Kidney (tissue), 14 donors: ENCODE data around the gene ZNF423. TPM values are rescaled to one million over a fixed set of nuclear protein-coding genes. Genes with fewer than 3 reads are reported as not detected.

Source experiments
- DNase-seq, 5 donors: peaks; one replicate each; pipeline ENCODE4 v3.0.0-alpha.2; 2013 to 2020
- FAIRE-seq: peaks from 2 replicates; lab custom pipeline; 2012; peaks lifted over from hg19 to GRCh38; lab: Jason Lieb, UNC
- H3K27ac ChIP-seq, 2 donors: one replicate each; pipeline ENCODE4 v1.7.0; 2013; ENCODE audit warnings: low read depth in 2 of 2, low read length in 2 of 2, inconsistent platforms in 1 of 2
- H3K27me3 ChIP-seq: one replicate; pipeline ENCODE4 v1.7.1; 2013; ENCODE audit warnings: low read length, inconsistent platforms; ENCODE audit not compliant: control insufficient read depth, insufficient read depth
- H3K36me3 ChIP-seq, 3 donors: one replicate each; pipeline versions ENCODE4 v1.7.0 to v1.7.1; 2013; ENCODE audit warnings: low read length in 3 of 3, control low read depth in 1 of 3, inconsistent platforms in 1 of 3; ENCODE audit not compliant: insufficient read depth in 3 of 3, control insufficient read depth in 2 of 3
- H3K4me1 ChIP-seq, 3 donors: one replicate each; pipeline versions ENCODE4 v1.7.0 to v1.7.1; 2013; ENCODE audit warnings: low read length in 3 of 3, inconsistent platforms in 1 of 3, low read depth in 1 of 3; ENCODE audit not compliant: control insufficient read depth in 2 of 3, insufficient read depth in 2 of 3
- H3K4me3 ChIP-seq, 3 donors: one replicate each; pipeline versions ENCODE4 v1.7.0 to v1.8.1; 2013; ENCODE audit warnings: low read length in 3 of 3, control low read depth in 1 of 3, inconsistent platforms in 1 of 3
- H3K9ac ChIP-seq, 3 donors: one replicate each; pipeline versions ENCODE4 v1.7.0 to v1.7.1; 2013; ENCODE audit warnings: low read length in 3 of 3, control low read depth in 1 of 3, inconsistent platforms in 1 of 3
- H3K9me3 ChIP-seq, 3 donors: one replicate each; pipeline versions ENCODE4 v1.7.0 to v1.7.1; 2013; ENCODE audit warnings: low read length in 3 of 3, control low read depth in 1 of 3, inconsistent platforms in 1 of 3; ENCODE audit not compliant: control insufficient read depth in 2 of 3, insufficient read depth in 1 of 3
- CTCF ChIP-seq: IDR thresholded peaks from 3 replicates; pipeline ENCODE4 v1.5.1; 2012; ENCODE audit warnings: mild to moderate bottlenecking, moderate library complexity, borderline replicate concordance; ENCODE audit not compliant: insufficient read depth; ENCODE audit errors: extremely low read depth
- intact Hi-C: fragments of 100-400 bp; cut with DNase I; formaldehyde crosslinking; loops from one replicate; pipeline ENCODE4 v1.11.1; 2022
- polyA plus RNA-seq: library from polyadenylated mRNA; stranded (reverse); fragments of 350-450 nt; fragmentation: Illumina TruSeq; extraction: RNeasy Lipid Tissue Mini Kit (QIAGEN cat#74804); gene quantifications from one replicate; pipeline ENCODE4 v1.2.3, GENCODE V29; 2014; ENCODE audit warnings: low read depth, low replicate concordance; ENCODE audit not compliant: insufficient read depth
- total RNA-seq: library from RNA; stranded (reverse); fragmentation: NEBNext Ultra II Directional; extraction: Animal tissue kit (Norgen Biotek cat#: 25700); gene quantifications from one replicate; pipeline ENCODE4 v1.2.1, GENCODE V29; 2021
- donor health status: control.
- donor health status: control.
- donor health status: control.
- donor health status: control.
- donor health status: control.
- donor health status: DM: yes; HTN: yes; CAD: no.
- donor health status: Normal renal cell carcinoma (clear cell type).

Gene ZNF423
- total and polyA plus RNA-seq, 2 donors from 2014 or later: 2.0 to 8.4 TPM

GRCh38 chr16:49654425-49654824, 201.5 kb downstream of the ZNF423 start:
- H3K9me3 ChIP-seq: no peaks in the 10 kb centered on the region
- H3K4me1 ChIP-seq: peaks cover 0 to 3% (median 0%) of the 10 kb centered on the region in 3 donors
- no peak for FAIRE-seq
- no peaks in the 10 kb centered on the region for H3K27me3 ChIP-seq
- no peak for DNase-seq
- H3K27ac ChIP-seq: no peak overlapping the region
- no peaks in the 10 kb centered on the region for H3K36me3 ChIP-seq
- intact Hi-C loops: no loop called here
- TF ChIP-seq CTCF: no peak
- no peak overlapping the region for H3K4me3 ChIP-seq
- no peak overlapping the region for H3K9ac ChIP-seq

- no peak for TF ChIP-seq CTCF
- H3K36me3 ChIP-seq: no peaks in the 10 kb centered on the region
- FAIRE-seq (no peak), DNase-seq (peak in 1 of 5 donors; percentile 8)
- H3K9ac ChIP-seq: no peak overlapping the region
- peaks cover 0 to 7% (median 3%) of the 10 kb centered on the region in 3 donors for H3K9me3 ChIP-seq
- no peaks in the 10 kb centered on the region for H3K27me3 ChIP-seq
- intact Hi-C loops: no loop called here
- no peak overlapping the region for H3K27ac ChIP-seq
- H3K4me3 ChIP-seq: no peak overlapping the region
- H3K4me1 ChIP-seq: peaks cover 0 to 3% (median 0%) of the 10 kb centered on the region in 3 donors
These were observed 202.3 kb downstream of the ZNF423 start for GRCh38 chr16:49653577-49653976.

GRCh38 chr16:49653173-49653570, 202.7 kb downstream of the ZNF423 start:
- no peak for DNase-seq

More at GRCh38 chr16:49653173-49653570, 202.7 kb downstream of the ZNF423 start:
- FAIRE-seq: no peak
- no peaks in the 10 kb centered on the region for H3K36me3 ChIP-seq
- peaks cover 0 to 3% (median 0%) of the 10 kb centered on the region in 3 donors for H3K4me1 ChIP-seq
- no peak overlapping the region for H3K4me3 ChIP-seq
- no peak for TF ChIP-seq CTCF
- H3K27me3 ChIP-seq: no peaks in the 10 kb centered on the region
- H3K9ac ChIP-seq: no peak overlapping the region
- H3K27ac ChIP-seq: no peak overlapping the region
- peaks cover 0 to 8% (median 3%) of the 10 kb centered on the region in 3 donors for H3K9me3 ChIP-seq
- intact Hi-C loops: no loop called here
